Measurements from ENCODE around the gene RICTOR.

RICTOR gene

DNA sequence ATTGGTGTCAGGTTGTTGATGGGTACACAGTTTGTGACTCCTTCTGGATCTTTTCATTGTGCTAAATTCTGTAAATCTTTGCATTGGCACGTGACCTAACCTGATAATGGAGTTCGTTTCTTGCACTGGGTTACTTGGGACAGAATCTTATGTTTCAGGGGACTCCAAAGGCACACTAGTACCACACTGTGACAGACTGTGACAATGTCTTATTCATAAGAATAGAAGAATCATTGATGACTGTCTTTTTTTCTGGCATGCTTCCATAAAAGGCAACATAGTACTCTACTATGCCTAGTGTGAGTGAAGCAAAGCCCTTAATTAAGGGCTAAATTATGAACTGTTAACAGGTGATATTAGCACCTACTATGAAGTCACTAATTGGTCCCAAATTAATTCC, 35.4 kb upstream of the RICTOR start:
- CTCF ChIA-PET = no interaction called here
- no peak for DNase-seq
- Mint-ChIP-seq H3K9me3 (no peaks in the 10 kb centered on the region), H3K36me3 (peaks cover 37% of the 10 kb centered on the region), H3K4me1 (no peaks in the 10 kb centered on the region), H3K27me3 (no peaks in the 10 kb centered on the region), H3K4me3 (no peak overlapping the region), H3K27ac (no peak overlapping the region)

DNA sequence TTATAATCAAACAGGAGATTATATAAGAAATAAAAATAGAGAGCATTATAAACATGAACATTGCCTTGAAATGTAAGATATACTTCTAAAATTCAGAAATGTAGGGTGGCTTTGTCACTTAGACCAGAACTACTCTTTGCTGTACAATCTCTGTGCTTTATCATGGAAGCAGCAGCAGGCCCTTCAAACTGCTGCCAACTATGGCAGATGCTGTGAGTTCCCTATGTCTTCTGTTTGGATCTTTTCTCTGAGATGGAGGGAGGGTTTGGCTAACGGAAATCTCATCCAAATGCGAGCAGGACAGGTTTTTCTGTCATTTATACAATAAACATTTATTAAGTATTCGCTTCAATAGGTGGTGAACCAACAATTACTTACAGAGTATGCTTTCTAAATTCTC, 34.8 kb upstream of the RICTOR start:
- Mint-ChIP-seq H3K4me3 (no peak overlapping the region), H3K4me1 (no peaks in the 10 kb centered on the region), H3K27me3 (no peaks in the 10 kb centered on the region), H3K36me3 (peaks cover 37% of the 10 kb centered on the region), H3K9me3 (no peaks in the 10 kb centered on the region), H3K27ac (peak overlapping the region; percentile 11)
- CTCF ChIA-PET = no interaction called here
- DNase-seq = no peak

DNA sequence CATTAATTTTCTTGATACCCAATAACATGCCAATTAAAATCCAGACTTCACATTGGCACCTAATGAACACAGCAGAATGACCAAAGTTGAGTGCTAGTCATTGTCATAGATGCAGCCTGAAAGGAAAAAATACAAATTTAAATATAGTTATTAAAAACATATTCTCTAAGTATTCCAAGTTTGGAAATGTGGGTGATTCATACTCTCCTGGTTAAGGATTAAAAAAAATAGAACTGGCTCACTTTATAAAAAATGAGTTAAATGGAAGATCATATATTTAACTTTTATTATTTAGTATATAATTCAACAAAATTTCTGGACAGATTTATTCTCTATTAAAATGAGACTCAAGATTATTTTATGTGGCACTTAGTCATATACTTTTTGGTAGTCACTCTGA, 33.2 kb upstream of the RICTOR start:
- CTCF ChIA-PET = no interaction called here
- DNase-seq = no peak
- Mint-ChIP-seq H3K4me1 (peaks cover 5% of the 10 kb centered on the region), H3K27me3 (no peaks in the 10 kb centered on the region), H3K9me3 (no peaks in the 10 kb centered on the region), H3K4me3 (no peak overlapping the region), H3K36me3 (peaks cover 45% of the 10 kb centered on the region), H3K27ac (no peak overlapping the region)

DNA sequence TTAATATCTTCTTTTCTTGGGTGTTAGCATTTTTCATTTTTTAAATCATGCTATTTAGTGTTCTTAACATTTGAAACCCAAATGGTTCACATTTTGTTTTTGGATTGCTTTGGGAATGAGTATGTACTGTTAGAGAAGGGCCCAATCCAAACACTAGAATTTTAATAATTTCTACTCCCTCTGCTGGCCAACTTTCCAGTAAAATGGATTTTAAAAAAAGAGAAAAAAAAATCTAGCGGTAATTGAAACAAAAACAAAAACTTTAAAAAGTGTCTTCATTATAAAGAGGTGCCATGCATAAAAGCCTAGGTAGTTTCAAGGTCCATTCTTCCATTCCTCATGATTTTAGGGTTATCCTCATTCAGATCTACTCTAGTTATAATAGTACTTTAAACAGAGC, 32.1 kb upstream of the RICTOR start:
- peaks cover 13% of the 10 kb centered on the region for H3K4me1 Mint-ChIP-seq
- no peak overlapping the region for H3K27ac Mint-ChIP-seq
- no peak for DNase-seq
- H3K27me3 Mint-ChIP-seq = no peaks in the 10 kb centered on the region
- CTCF ChIA-PET = no interaction called here
- no peaks in the 10 kb centered on the region for H3K9me3 Mint-ChIP-seq
- no peak overlapping the region for H3K4me3 Mint-ChIP-seq
- H3K36me3 Mint-ChIP-seq = peaks cover 46% of the 10 kb centered on the region

- CTCF ChIA-PET = interaction anchor here (1.3 kb wide), 1 partner anchor 23 kb away, joined by 5 read pairs; no protein-coding TSS in a partner anchor
- Mint-ChIP-seq H3K4me1 (peaks cover 28% of the 10 kb centered on the region), H3K27ac (no peak overlapping the region), H3K27me3 (no peaks in the 10 kb centered on the region), H3K9me3 (no peaks in the 10 kb centered on the region), H3K36me3 (peaks cover 41% of the 10 kb centered on the region), H3K4me3 (no peak overlapping the region)
- DNase-seq = no peak
Measured at GRCh38 chr5:39104221-39104620, 30.0 kb upstream of the RICTOR start.

GRCh38 chr5:39102684-39103155, 28.5 kb upstream of the RICTOR start:
- Mint-ChIP-seq H3K27ac (no peak overlapping the region), H3K4me3 (no peak overlapping the region), H3K27me3 (no peaks in the 10 kb centered on the region), H3K36me3 (peaks cover 36% of the 10 kb centered on the region), H3K9me3 (no peaks in the 10 kb centered on the region), H3K4me1 (peaks cover 28% of the 10 kb centered on the region)
- no peak for DNase-seq
- CTCF ChIA-PET = no interaction called here

DNA sequence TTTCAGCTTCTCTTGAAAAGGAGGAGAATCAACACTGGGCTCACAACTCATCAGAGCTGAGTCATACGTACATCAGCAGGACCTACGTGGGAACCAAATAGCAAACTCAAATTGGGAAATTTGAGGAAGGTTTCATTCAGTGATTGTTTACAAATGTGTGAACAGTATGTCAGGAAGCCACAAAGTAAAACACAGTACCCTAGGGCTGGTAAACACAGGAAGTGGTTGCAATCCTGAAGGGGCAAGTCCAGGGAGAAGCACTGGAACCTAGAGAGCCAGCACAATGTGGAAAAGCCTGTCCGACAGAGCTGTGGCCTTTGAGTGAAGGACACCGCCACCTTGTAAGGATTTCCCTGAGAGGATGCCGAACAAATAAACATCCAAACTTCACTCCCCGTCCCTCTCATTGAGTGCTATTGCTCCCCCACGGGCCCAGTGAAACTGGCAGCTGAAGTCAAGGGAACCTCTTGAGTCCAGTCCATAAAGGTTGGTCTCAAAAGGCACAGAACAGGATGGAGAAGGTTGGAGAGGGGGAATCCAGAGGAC, 26.7 kb upstream of the RICTOR start:
- H3K9me3 Mint-ChIP-seq = no peaks in the 10 kb centered on the region
- no peak for DNase-seq
- CTCF ChIA-PET = interaction anchor here (0.6 to 1.5 kb wide), 3 partner anchors 19 to 1887 kb away, joined by 3 read pairs; no protein-coding TSS in a partner anchor
- peaks cover 30% of the 10 kb centered on the region for H3K36me3 Mint-ChIP-seq
- no peak overlapping the region for H3K4me3 Mint-ChIP-seq
- peaks cover 28% of the 10 kb centered on the region for H3K4me1 Mint-ChIP-seq
- no peaks in the 10 kb centered on the region for H3K27me3 Mint-ChIP-seq
- H3K27ac Mint-ChIP-seq = peak overlapping the region; percentile 58

GRCh38 chr5:39100301-39100850, 26.2 kb upstream of the RICTOR start:
- Mint-ChIP-seq H3K4me1 (peaks cover 28% of the 10 kb centered on the region), H3K9me3 (no peaks in the 10 kb centered on the region), H3K4me3 (no peak overlapping the region), H3K36me3 (peaks cover 27% of the 10 kb centered on the region), H3K27ac (no peak overlapping the region), H3K27me3 (no peaks in the 10 kb centered on the region)
- no peak for DNase-seq
- CTCF ChIA-PET = interaction anchor here (0.6 to 1.5 kb wide), 4 partner anchors 19 to 1887 kb away, joined by 3 read pairs; no protein-coding TSS in a partner anchor

- peaks cover 28% of the 10 kb centered on the region for H3K4me1 Mint-ChIP-seq
- DNase-seq = no peak
- CTCF ChIA-PET = interaction anchor here (0.6 to 1.5 kb wide), 3 partner anchors 19 to 465 kb away, joined by 3 read pairs; no protein-coding TSS in a partner anchor
- no peak overlapping the region for H3K4me3 Mint-ChIP-seq
- H3K9me3 Mint-ChIP-seq = no peaks in the 10 kb centered on the region
- peaks cover 25% of the 10 kb centered on the region for H3K36me3 Mint-ChIP-seq
- H3K27me3 Mint-ChIP-seq = no peaks in the 10 kb centered on the region
- peak overlapping the region; percentile 29 for H3K27ac Mint-ChIP-seq
Measured at GRCh38 chr5:39099831-39100230, 25.6 kb upstream of the RICTOR start.

GRCh38 chr5:39093352-39093751, 19.2 kb upstream of the RICTOR start:
- Mint-ChIP-seq H3K27ac (no peak overlapping the region), H3K36me3 (no peaks in the 10 kb centered on the region), H3K9me3 (no peaks in the 10 kb centered on the region), H3K4me1 (no peaks in the 10 kb centered on the region), H3K27me3 (peaks cover 21% of the 10 kb centered on the region), H3K4me3 (no peak overlapping the region)
- CTCF ChIA-PET = interaction anchor here (0.6 to 1.5 kb wide), 2 partner anchors 13 to 88 kb away, joined by 4 read pairs; no protein-coding TSS in a partner anchor
- DNase-seq = no peak

GRCh38 chr5:39092581-39093351, 18.6 kb upstream of the RICTOR start:
- Mint-ChIP-seq H3K36me3 (no peaks in the 10 kb centered on the region), H3K4me3 (no peak overlapping the region), H3K27ac (no peak overlapping the region)

DNA sequence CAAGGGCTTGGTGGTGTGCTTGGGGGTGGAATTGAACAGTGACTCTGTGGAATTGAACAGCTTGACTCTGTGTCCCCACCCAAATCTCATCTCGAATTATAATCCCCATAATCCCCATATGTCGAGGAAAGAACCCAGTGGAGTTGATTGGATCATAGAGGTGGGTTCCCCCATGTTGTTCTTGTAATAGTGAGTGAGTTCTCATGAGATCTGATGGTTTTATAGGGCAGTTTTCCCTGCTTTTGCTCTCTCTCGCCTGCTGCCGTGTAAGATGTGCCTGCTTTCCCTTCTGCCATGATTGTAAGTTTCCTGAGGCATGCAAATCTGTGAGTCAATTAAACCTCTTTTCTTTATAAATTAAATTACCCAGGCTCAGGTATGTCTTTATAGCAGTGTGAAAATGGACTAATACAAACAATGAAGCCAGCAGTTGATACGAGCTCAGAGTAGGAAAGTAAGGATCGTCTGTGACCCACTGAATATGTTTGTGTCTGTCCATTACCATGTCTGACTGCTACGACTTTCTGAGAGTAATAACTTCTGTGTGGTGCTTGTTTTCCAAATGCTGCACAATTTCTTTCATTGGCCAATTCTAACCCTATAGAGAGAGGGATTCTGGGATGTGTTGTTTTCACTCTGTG, 17.9 kb upstream of the RICTOR start:
- Mint-ChIP-seq H3K27ac (no peak overlapping the region), H3K36me3 (no peaks in the 10 kb centered on the region), H3K27me3 (peaks cover 22% of the 10 kb centered on the region), H3K4me1 (no peaks in the 10 kb centered on the region), H3K4me3 (no peak overlapping the region), H3K9me3 (no peaks in the 10 kb centered on the region)
- CTCF ChIA-PET = no interaction called here
- no peak for DNase-seq

More at GRCh38 chr5:39092581-39093351, 18.6 kb upstream of the RICTOR start:
- H3K4me1 Mint-ChIP-seq = no peaks in the 10 kb centered on the region
- no peaks in the 10 kb centered on the region for H3K9me3 Mint-ChIP-seq
- no peak for DNase-seq
- CTCF ChIA-PET = interaction anchor here (1.5 kb wide), 1 partner anchor 12 kb away, joined by 4 read pairs; no protein-coding TSS in a partner anchor
- H3K27me3 Mint-ChIP-seq = peaks cover 22% of the 10 kb centered on the region

GRCh38 chr5:39083968-39084367, 9.8 kb upstream of the RICTOR start:
- no peaks in the 10 kb centered on the region for H3K9me3 Mint-ChIP-seq
- CTCF ChIA-PET = no interaction called here
- no peak overlapping the region for H3K27ac Mint-ChIP-seq
- no peak overlapping the region for H3K4me3 Mint-ChIP-seq
- peaks cover 47% of the 10 kb centered on the region for H3K27me3 Mint-ChIP-seq
- H3K4me1 Mint-ChIP-seq = no peaks in the 10 kb centered on the region
- peaks cover 4% of the 10 kb centered on the region for H3K36me3 Mint-ChIP-seq
- DNase-seq = no peak

DNA sequence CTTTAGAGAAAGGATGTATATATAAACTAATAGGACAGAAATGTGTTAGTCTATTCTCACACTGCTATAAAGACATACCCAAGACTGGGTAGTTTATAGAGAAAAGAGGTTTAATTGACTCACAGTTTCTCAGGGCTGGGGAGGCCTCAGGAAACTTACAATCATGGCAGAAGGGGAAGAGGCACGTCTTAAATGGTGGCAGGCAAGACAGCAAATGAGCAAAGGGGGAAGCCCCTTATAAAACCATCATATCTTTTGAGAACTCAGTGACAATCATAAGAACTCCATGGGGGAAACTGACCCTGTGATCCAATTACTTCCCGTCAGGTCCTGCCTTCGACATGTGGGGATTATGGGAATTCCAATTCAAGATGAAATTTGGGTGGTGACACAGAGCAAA, 8.8 kb upstream of the RICTOR start:
- H3K4me3 Mint-ChIP-seq = no peak overlapping the region
- no peak for DNase-seq
- H3K9me3 Mint-ChIP-seq = no peaks in the 10 kb centered on the region
- no peaks in the 10 kb centered on the region for H3K4me1 Mint-ChIP-seq
- no peak overlapping the region for H3K27ac Mint-ChIP-seq
- CTCF ChIA-PET = no interaction called here
- H3K36me3 Mint-ChIP-seq = peaks cover 4% of the 10 kb centered on the region
- peaks cover 41% of the 10 kb centered on the region for H3K27me3 Mint-ChIP-seq
